Central memory CD8-positive, alpha-beta T cell (primary cell): ENCODE measurements around the gene PCSK1N.

Source experiments
- ATAC-seq: fragments of 150-1000 bp; cut with Tn5 transposase; replicated peaks from 2 replicates; pipeline ENCODE4 v1.10.0; 2022; ENCODE audit warnings: mild to moderate bottlenecking, moderate FRiP score, moderate number of reproducible peaks; ENCODE audit not compliant: poor library complexity, severe bottlenecking; ENCODE audit errors: extremely low read depth
- DNase-seq, 2 donors: peaks; one replicate each; pipeline ENCODE4 v3.0.0; 2021; ENCODE audit warnings: low spot score in 2 of 2
- H3K27ac Mint-ChIP-seq: one replicate; pipeline ENCODE4 v1.8.0; 2022; ENCODE audit warnings: low read depth, mild to moderate bottlenecking, moderate library complexity, mixed read lengths
- H3K27me3 Mint-ChIP-seq: one replicate; pipeline ENCODE4 v1.8.0; 2022; ENCODE audit warnings: mixed read lengths
- H3K36me3 Mint-ChIP-seq: one replicate; pipeline ENCODE4 v1.8.0; 2022; ENCODE audit warnings: mild to moderate bottlenecking, moderate library complexity, mixed read lengths; ENCODE audit not compliant: insufficient read depth
- H3K4me1 Mint-ChIP-seq: one replicate; pipeline ENCODE4 v1.8.0; 2022; ENCODE audit warnings: mixed read lengths
- H3K4me3 Mint-ChIP-seq: one replicate; pipeline ENCODE4 v1.8.0; 2022; ENCODE audit warnings: mild to moderate bottlenecking, moderate library complexity, mixed read lengths
- H3K9me3 Mint-ChIP-seq: one replicate; pipeline ENCODE4 v1.8.0; 2022; ENCODE audit warnings: mixed read lengths

Gene PCSK1N

DNA sequence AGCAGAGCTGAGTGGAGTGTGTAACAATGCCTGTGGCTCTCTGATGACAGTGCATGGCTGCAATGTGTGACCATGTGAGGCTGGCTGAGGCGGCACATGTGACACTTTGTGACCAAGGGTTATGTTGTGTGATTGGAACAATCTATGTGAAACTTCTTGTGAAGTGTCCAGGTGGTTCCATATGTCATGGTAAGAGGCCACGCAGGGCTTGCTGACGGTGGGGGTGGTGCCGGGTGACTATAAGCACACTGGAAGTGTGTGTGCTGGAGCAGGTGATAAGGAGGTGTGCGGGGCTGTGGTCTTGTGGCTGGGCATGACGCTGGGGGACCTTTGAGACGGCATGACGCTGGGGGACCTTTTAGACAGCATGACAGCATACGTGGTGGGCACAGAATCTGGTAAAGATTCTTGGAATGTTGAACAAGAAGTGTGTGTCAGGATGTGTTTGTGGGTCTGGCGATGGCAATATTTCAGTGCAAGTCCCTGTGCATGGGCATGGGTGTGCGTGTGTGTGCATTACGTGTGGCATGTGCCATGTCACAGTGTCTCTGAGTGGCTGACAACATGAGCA is 41.0 kb downstream of the PCSK1N start:
- peaks cover 9% of the 10 kb centered on the region for H3K4me1 Mint-ChIP-seq
- ATAC-seq (no peak), DNase-seq (no peak)
- H3K27ac Mint-ChIP-seq: no peak overlapping the region
- H3K36me3 Mint-ChIP-seq: peaks cover 2% of the 10 kb centered on the region
- H3K27me3 Mint-ChIP-seq: no peaks in the 10 kb centered on the region
- no peak overlapping the region for H3K4me3 Mint-ChIP-seq
- H3K9me3 Mint-ChIP-seq: no peaks in the 10 kb centered on the region

DNA sequence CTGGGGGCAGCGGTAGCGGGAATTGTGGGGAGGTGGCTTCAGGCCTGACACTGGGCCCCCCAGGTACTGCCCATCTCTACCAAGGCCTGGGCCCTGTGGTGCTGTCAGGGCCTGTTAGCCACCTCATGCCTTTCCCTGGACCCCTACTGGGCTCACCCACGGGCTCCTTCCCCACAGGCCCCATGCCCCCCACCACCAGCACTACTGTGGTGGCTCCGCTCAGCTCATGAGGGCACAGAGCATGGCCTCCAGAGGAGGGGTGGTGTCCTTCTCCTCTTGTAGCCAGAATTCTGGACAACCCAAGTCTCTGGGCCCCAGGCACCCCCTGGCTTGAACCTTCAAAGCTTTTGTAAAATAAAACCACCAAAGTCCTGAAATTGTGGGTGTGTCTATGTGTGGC is 41.5 kb downstream of the PCSK1N start:
- Mint-ChIP-seq H3K27me3 (no peaks in the 10 kb centered on the region), H3K36me3 (peaks cover 2% of the 10 kb centered on the region)
- ATAC-seq: no peak

DNA sequence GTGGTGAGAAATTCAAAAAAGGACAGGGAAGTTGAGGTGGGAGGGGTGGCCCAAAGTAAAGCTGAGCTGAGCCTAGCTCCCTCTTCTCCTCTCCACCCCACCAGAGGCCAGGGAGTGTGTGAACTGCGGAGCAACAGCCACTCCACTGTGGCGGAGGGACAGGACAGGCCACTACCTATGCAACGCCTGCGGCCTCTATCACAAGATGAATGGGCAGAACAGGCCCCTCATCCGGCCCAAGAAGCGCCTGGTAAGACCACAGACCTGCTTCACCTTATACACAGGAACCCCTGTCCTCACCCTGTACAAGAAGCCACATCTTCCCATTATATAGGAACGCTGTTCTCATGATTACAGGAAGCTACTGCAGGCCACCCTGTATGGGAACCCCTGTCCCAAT is 43.2 kb downstream of the PCSK1N start:
- Mint-ChIP-seq H3K27me3 (peaks cover 1% of the 10 kb centered on the region), H3K9me3 (no peaks in the 10 kb centered on the region), H3K4me3 (no peak overlapping the region), H3K4me1 (peaks cover 19% of the 10 kb centered on the region), H3K27ac (no peak overlapping the region), H3K36me3 (peaks cover 2% of the 10 kb centered on the region)
- ATAC-seq (no peak), DNase-seq (no peak)

More for the DNA sequence above, 41.5 kb downstream of the PCSK1N start:
- H3K9me3 Mint-ChIP-seq: no peaks in the 10 kb centered on the region
- DNase-seq: no peak
- H3K4me1 Mint-ChIP-seq: peaks cover 14% of the 10 kb centered on the region
- H3K4me3 Mint-ChIP-seq: no peak overlapping the region
- H3K27ac Mint-ChIP-seq: no peak overlapping the region

DNA sequence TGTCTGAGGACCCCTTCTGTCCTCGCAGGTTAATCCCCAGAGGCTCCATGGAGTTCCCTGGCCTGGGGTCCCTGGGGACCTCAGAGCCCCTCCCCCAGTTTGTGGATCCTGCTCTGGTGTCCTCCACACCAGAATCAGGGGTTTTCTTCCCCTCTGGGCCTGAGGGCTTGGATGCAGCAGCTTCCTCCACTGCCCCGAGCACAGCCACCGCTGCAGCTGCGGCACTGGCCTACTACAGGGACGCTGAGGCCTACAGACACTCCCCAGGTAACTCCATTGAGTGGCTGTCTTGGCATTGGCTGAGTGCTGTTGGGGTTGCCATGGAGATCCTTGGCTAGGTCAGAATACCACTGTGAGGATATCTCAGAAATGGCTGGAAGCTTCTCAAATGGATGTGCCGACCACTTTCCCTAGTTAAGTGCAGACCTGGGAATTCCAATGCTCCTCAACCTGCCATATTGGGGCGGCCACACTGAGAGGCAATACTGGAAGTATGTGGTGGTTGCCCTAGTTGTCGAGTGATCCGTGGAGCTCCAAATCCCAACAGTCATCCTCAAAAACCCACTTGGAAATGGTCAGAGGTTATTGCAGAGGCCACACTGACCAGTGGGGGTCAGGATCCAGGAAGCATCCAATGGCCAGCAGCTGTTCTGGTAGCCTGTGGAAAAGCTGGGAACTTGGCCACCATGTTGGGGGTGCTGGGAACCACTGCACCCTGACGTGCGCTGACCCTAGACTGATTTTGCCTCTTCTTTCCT is 44.2 kb downstream of the PCSK1N start:
- Mint-ChIP-seq H3K4me3 (no peak overlapping the region), H3K9me3 (no peaks in the 10 kb centered on the region), H3K4me1 (peaks cover 19% of the 10 kb centered on the region), H3K27me3 (peaks cover 9% of the 10 kb centered on the region), H3K36me3 (peaks cover 2% of the 10 kb centered on the region), H3K27ac (no peak overlapping the region)
- no peak for DNase-seq
- ATAC-seq: no peak

DNA sequence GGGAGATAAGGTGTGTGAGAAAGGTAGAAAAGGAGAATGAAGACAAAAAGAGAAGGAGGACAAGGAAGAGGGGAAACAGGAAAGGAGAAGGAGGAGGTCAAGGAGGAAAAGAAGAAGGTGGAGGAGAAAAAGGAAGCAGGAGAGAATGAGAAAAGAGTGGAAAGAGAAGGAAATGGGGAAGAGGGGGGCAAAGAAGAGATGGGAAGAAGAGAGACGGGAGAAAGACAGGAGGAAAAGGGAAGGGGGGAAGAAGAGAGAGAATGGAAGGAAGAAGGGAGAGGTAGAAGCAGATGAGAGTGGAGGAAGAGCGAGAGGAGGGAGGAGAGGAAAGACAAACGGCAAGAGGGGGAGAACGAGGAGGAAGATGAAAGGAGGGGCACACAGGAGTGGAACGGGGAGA is 44.9 kb downstream of the PCSK1N start:
- DNase-seq: no peak
- no peaks in the 10 kb centered on the region for H3K9me3 Mint-ChIP-seq
- H3K36me3 Mint-ChIP-seq: peaks cover 2% of the 10 kb centered on the region
- H3K27me3 Mint-ChIP-seq: peaks cover 9% of the 10 kb centered on the region
- no peak overlapping the region for H3K4me3 Mint-ChIP-seq
- no peak for ATAC-seq
- peak overlapping the region; percentile 44 for H3K27ac Mint-ChIP-seq
- peaks cover 19% of the 10 kb centered on the region for H3K4me1 Mint-ChIP-seq

DNA sequence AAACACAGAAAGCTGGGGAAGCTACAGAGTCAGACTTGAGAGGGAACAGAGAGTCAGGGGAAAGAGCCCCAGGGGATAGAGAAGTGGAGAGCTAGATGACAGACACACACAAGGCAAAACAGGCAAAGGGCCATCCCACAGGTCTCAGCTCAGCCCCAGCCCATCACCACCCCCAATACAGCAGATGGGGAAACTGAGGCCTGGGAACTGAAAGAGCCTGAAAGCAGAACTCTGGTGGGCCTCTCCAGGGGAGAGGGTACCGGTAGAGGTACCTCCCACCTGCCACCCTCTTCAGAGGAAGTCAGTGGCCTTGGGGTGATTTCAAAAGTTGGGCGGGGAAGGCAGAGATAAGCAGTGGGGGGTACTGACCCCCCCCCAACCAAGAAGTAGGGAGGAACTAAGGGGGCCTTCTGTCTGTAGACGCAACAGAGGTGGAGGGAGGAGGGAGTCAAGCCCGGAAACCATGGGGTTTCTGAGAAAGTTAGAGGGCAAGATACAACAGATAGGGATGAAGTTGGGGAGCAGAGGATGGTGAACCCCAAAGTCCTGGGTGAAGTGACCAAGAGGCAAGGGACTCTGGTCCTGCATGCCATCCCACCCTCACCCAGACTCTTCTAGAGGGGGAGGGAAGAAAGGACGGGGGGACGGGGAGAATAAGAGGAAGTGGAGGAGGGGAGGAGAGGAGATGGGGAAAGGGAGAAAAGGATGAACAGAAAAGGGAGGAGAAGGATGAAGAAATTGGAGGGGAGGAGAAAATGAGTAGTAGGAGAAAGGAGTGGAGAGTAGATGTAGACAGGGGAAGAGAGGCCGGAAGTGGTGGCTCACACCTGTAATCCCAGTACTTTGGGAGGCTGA is 45.8 kb downstream of the PCSK1N start:
- ATAC-seq (no peak), DNase-seq (no peak)
- H3K4me1 Mint-ChIP-seq: peaks cover 19% of the 10 kb centered on the region
- no peak overlapping the region for H3K4me3 Mint-ChIP-seq
- peaks cover 9% of the 10 kb centered on the region for H3K27me3 Mint-ChIP-seq
- no peaks in the 10 kb centered on the region for H3K9me3 Mint-ChIP-seq
- peak overlapping the region; percentile 44 for H3K27ac Mint-ChIP-seq
- H3K36me3 Mint-ChIP-seq: peaks cover 2% of the 10 kb centered on the region

GRCh38 chrX:48787505-48788443 is 47.6 kb downstream of the PCSK1N start:
- Mint-ChIP-seq H3K36me3 (no peaks in the 10 kb centered on the region), H3K27me3 (peaks cover 9% of the 10 kb centered on the region), H3K4me1 (peaks cover 19% of the 10 kb centered on the region), H3K9me3 (no peaks in the 10 kb centered on the region), H3K4me3 (no peak overlapping the region), H3K27ac (peak overlapping the region; percentile 44)
- ATAC-seq (no peak), DNase-seq (no peak)

GRCh38 chrX:48786825-48787504 is 48.4 kb downstream of the PCSK1N start:
- DNase-seq (no peak), ATAC-seq (no peak)
- Mint-ChIP-seq H3K27me3 (peaks cover 9% of the 10 kb centered on the region), H3K36me3 (no peaks in the 10 kb centered on the region), H3K4me3 (no peak overlapping the region), H3K4me1 (peaks cover 19% of the 10 kb centered on the region), H3K27ac (no peak overlapping the region), H3K9me3 (no peaks in the 10 kb centered on the region)

DNA sequence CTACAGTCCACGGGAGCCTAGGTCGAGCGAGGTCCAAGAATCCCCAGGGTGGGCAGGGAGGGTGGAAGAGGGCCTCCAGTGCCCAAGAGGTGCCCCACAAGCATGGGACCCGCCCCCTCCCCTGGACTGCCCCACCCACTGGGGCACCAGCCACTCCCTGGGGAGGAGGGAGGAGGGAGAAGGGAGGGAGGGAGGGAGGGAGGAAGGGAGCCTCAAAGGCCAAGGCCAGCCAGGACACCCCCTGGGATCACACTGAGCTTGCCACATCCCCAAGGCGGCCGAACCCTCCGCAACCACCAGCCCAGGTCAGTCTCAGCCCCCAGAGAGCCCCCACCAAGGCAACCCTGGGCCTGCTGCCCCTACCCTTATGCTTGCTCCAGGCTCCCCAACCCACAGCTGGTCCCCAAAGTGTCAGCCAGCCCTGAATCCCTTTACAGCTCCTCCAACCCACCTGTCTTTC is 49.0 kb downstream of the PCSK1N start, which contains the start of gene GATA1:
Gene GATA1 (plus strand): TSS at position 250 of the 460 bp plus-strand sequence. CDS start 4,520 bp downstream, outside the sequence.
- peaks cover 19% of the 10 kb centered on the region for H3K4me1 Mint-ChIP-seq
- H3K27ac Mint-ChIP-seq: no peak within 1 kb of the TSS
- H3K9me3 Mint-ChIP-seq: no peaks in the 10 kb centered on the region
- ATAC-seq (no peak), DNase-seq (no peak)
- no peaks in the 10 kb centered on the region for H3K36me3 Mint-ChIP-seq
- H3K4me3 Mint-ChIP-seq: no peak within 1 kb of the TSS
- peaks cover 9% of the 10 kb centered on the region for H3K27me3 Mint-ChIP-seq

DNA sequence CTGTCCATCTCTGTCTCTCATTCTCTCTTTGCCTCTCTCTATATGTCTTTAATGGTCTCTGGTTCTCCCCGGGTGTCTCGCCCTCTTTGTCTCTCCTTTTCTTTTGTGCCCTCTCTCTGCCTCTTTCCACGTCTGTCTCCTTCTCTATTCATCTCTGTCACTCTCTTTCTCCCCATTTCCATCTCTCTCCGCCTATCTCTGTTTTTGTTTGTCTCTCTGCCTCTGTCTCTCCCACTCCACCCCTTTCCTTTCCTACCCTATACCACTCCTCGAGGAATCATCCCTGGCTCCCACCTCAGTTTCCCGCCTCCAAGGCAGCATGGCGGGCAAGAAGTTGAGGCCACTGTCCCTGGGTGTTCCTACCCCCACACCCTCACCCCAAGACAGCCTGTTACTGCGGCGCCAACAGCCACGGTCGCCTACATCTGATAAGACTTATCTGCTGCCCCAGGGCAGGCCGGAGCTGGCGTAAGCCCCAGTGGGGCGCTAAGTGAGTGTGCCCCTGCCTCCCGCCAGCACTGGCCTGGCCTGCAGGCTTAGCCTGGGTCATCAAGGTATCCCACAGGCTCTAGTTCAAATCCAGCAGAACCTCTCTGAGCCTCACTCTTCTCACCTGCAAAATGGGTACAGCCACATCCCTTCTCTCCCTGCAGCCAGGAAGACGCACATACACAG is 49.7 kb downstream of the PCSK1N start:
- Mint-ChIP-seq H3K9me3 (no peaks in the 10 kb centered on the region), H3K4me1 (peaks cover 19% of the 10 kb centered on the region), H3K36me3 (no peaks in the 10 kb centered on the region), H3K27me3 (peaks cover 9% of the 10 kb centered on the region), H3K27ac (no peak overlapping the region), H3K4me3 (no peak overlapping the region)
- no peak for ATAC-seq
- DNase-seq: no peak

- H3K4me1 Mint-ChIP-seq: peaks cover 18% of the 10 kb centered on the region
- DNase-seq (no peak), ATAC-seq (no peak)
- no peaks in the 10 kb centered on the region for H3K36me3 Mint-ChIP-seq
- peaks cover 9% of the 10 kb centered on the region for H3K27me3 Mint-ChIP-seq
- H3K9me3 Mint-ChIP-seq: no peaks in the 10 kb centered on the region
- H3K27ac Mint-ChIP-seq: no peak overlapping the region
- H3K4me3 Mint-ChIP-seq: no peak overlapping the region
Measured at GRCh38 chrX:48785186-48785539, 50.2 kb downstream of the PCSK1N start.
